ENCODE measurements around the gene ZNF628.
A peak's percentile ranks its signal among the peaks of the same experiment; 100 is the strongest.

The ZNF628 gene

GRCh38 chr19:55435020-55435419 is 41.4 kb upstream of the ZNF628 start (continued):
- no peak for TF ChIP-seq ZNF473 (tag by site-specific recombination; IDR thresholded peaks at IDR 0.05)
- TF ChIP-seq GLI4 (tag by site-specific recombination; IDR thresholded peaks at IDR 0.05), result no peak
- TF ChIP-seq ZNF112 (tag by site-specific recombination; IDR thresholded peaks at IDR 0.05), result no peak
- no peak for TF ChIP-seq PRDM6 (tag by site-specific recombination; IDR thresholded peaks at IDR 0.05)
- no peak for TF ChIP-seq PRDM2 (tag by site-specific recombination; IDR thresholded peaks at IDR 0.05; ENCODE audit: borderline replicate concordance)
- TF ChIP-seq EGR2 (tag by site-specific recombination; IDR thresholded peaks at IDR 0.05; ENCODE audit: low read depth), result no peak
- TF ChIP-seq SP2 (tag by site-specific recombination; IDR thresholded peaks at IDR 0.05), result no peak
- no peak for TF ChIP-seq INSM2 (tag by site-specific recombination; IDR thresholded peaks at IDR 0.05)
- 0 out of 2 replicates have a peak, but pooled peaks have one; percentile 15 for TF ChIP-seq KLF9 (tag by site-specific recombination; IDR thresholded peaks at IDR 0.05; ENCODE audit: low read depth)
- no peak for TF ChIP-seq ZNF596 (tag by site-specific recombination; IDR thresholded peaks at IDR 0.05)
- no peak for TF ChIP-seq KLF17 (tag by site-specific recombination; IDR thresholded peaks at IDR 0.05)
- TF ChIP-seq ZNF19 (tag by site-specific recombination; IDR thresholded peaks at IDR 0.05; ENCODE audit: low read depth), result no peak
- no peak for TF ChIP-seq TCF7L2 (IDR thresholded peaks at IDR 0.05; ENCODE audit: borderline replicate concordance, low read depth, low read length)
- TF ChIP-seq ZNF645 (tag by site-specific recombination; IDR thresholded peaks at IDR 0.05), result no peak
- TF ChIP-seq ZNF785 (tag by site-specific recombination; IDR thresholded peaks at IDR 0.05), result 0 out of 2 replicates have a peak, but pooled peaks have one; percentile 15
- TF ChIP-seq ZNF302 (tag by site-specific recombination; IDR thresholded peaks at IDR 0.05; ENCODE audit: low read depth), result no peak
- TF ChIP-seq ZSCAN4 (tag by site-specific recombination; IDR thresholded peaks at IDR 0.05), result peak; percentile 98
- no peak; the same call in 1 of the 2 replicates for TF ChIP-seq ZNF114 (tag by site-specific recombination; IDR thresholded peaks at IDR 0.05)
- TF ChIP-seq RBAK (tag by site-specific recombination; IDR thresholded peaks at IDR 0.05), result 0 out of 2 replicates have a peak, but pooled peaks have one; percentile 11
- TF ChIP-seq ZSCAN30 (tag by site-specific recombination; IDR thresholded peaks at IDR 0.05), result no peak
- 0 out of 2 replicates have a peak, but pooled peaks have one; percentile 12 for TF ChIP-seq ZNF311 (tag by site-specific recombination; IDR thresholded peaks at IDR 0.05; ENCODE audit: borderline replicate concordance)
- no peak for TF ChIP-seq ZNF639 (tag by site-specific recombination; IDR thresholded peaks at IDR 0.05)
- no peak for TF ChIP-seq ZNF18 (tag by site-specific recombination; IDR thresholded peaks at IDR 0.05)

All from HEK293 (cell line).